OCI-LY7 (cell line): Measurements from ENCODE around the gene NOMO2. TPM values are rescaled to one million over a fixed set of nuclear protein-coding genes. Genes with fewer than 3 reads are reported as not detected.
"Not testable (repeated sequence)": the region's sequence is repeated elsewhere in the genome, so short reads cannot be mapped to it uniquely, and the experiment has no call there.

Source experiments
- BruUV-seq: library from RNA; stranded (reverse); fragments of 400-500 nt; replicated peaks from 2 replicates; lab custom pipeline; 2021; lab: Mats Ljungman, UMichigan
- CTCF ChIA-PET: fragments of 300-600 bp; sonication (Branson Sonifier 250); formaldehyde crosslinking; loops from one replicate; lab custom pipeline; 2022; ENCODE audit warnings: antibody characterized with exemption; ENCODE audit not compliant: unreplicated experiment; lab: Charles Lee
- POLR2A ChIA-PET: fragments of 300-600 bp; sonication (Branson Sonifier 250); formaldehyde crosslinking; loops from one replicate; lab custom pipeline; 2022; ENCODE audit warnings: antibody characterized with exemption; lab: Charles Lee
- DNase-seq: peaks from one replicate; pipeline ENCODE4 v3.0.0-alpha.2; 2015; ENCODE audit warnings: low spot score
- H2AFZ ChIP-seq: fragments of 200-600 bp; sonication (generic), shearing (Covaris generic); 2 replicates; pipeline ENCODE4 v1.6.1; 2014; ENCODE audit warnings: mild to moderate bottlenecking, antibody characterized with exemption, low read length, moderate library complexity
- H3K27ac ChIP-seq: fragments of 200-600 bp; sonication (generic); 2 replicates; pipeline ENCODE4 v1.5.1; 2014; ENCODE audit warnings: mixed run types, low read depth, mild to moderate bottlenecking, moderate library complexity, low read length, inconsistent platforms; ENCODE audit not compliant: poor library complexity, severe bottlenecking
- H3K36me3 ChIP-seq: fragments of 200-600 bp; sonication (generic); 2 replicates; pipeline ENCODE4 v1.6.1; 2014; ENCODE audit warnings: mild to moderate bottlenecking, antibody characterized with exemption, low read length, moderate library complexity, mixed read lengths; ENCODE audit not compliant: insufficient read depth
- H3K4me1 ChIP-seq: fragments of 200-600 bp; sonication (generic); 2 replicates; pipeline ENCODE4 v1.5.1; 2014; ENCODE audit warnings: mild to moderate bottlenecking, low read length; ENCODE audit not compliant: insufficient read depth, poor library complexity, severe bottlenecking
- H3K4me2 ChIP-seq: fragments of 200-600 bp; sonication (generic); 2 replicates; pipeline ENCODE4 v1.6.1; 2014; ENCODE audit warnings: mild to moderate bottlenecking, low read length
- H3K4me3 ChIP-seq: fragments of 200-600 bp; sonication (generic); 2 replicates; pipeline ENCODE4 v1.5.1; 2014; ENCODE audit warnings: mild to moderate bottlenecking, low read depth, low read length; ENCODE audit not compliant: poor library complexity, severe bottlenecking
- H3K79me2 ChIP-seq: fragments of 200-600 bp; sonication (generic); 2 replicates; pipeline ENCODE4 v1.6.1; 2016; ENCODE audit warnings: low read depth, mild to moderate bottlenecking, low read length, moderate library complexity, mixed read lengths; ENCODE audit not compliant: insufficient read depth
- H3K9me2 ChIP-seq: fragments of 200-600 bp; sonication (generic); 2 replicates; pipeline ENCODE4 v1.6.1; 2016; ENCODE audit warnings: mild to moderate bottlenecking, low read length, mixed read lengths; ENCODE audit not compliant: insufficient read depth
- H3K9me3 ChIP-seq: fragments of 200-600 bp; sonication (generic); 2 replicates; pipeline ENCODE4 v1.6.1; 2014; ENCODE audit warnings: mild to moderate bottlenecking, mixed run types, low read length, mixed read lengths
- H4K20me1 ChIP-seq: fragments of 200-600 bp; sonication (generic); 2 replicates; pipeline ENCODE4 v1.6.1; 2014; ENCODE audit warnings: mild to moderate bottlenecking, antibody characterized with exemption, low read length, moderate library complexity, mixed read lengths; ENCODE audit not compliant: insufficient read depth
- intact Hi-C: fragments of 100-400 bp; cut with micrococcal nuclease; formaldehyde crosslinking; loops from one replicate; pipeline ENCODE4 v1.10.0; 2022; ENCODE audit not compliant: unreplicated experiment
- total RNA-seq, 2 experiments: library from RNA; depleted of rRNA in 1 of 2; stranded (reverse); fragments of >200 nt in 1 of 2; shearing (Covaris generic) in 1 of 2; gene quantifications; 2 replicates each; pipeline ENCODE4 v1.2.3, GENCODE V29; 2014 to 2022

Gene NOMO2
- total RNA-seq, 2 experiments from 2014 or later: 65.0 to 80.2 TPM

- H3K4me1 ChIP-seq, H3K9me2 ChIP-seq, DNase-seq, H2AFZ ChIP-seq, POLR2A ChIA-PET, H3K4me2 ChIP-seq, CTCF ChIA-PET, H3K36me3 ChIP-seq, BruUV-seq, intact Hi-C loops, H3K79me2 ChIP-seq, H3K27ac ChIP-seq, H4K20me1 ChIP-seq, H3K4me3 ChIP-seq, H3K9me3 ChIP-seq: not testable (repeated sequence)
Measured at GRCh38 chr16:18547382-18547781, 14.5 kb downstream of the NOMO2 start.

- H3K36me3 ChIP-seq, BruUV-seq, H3K4me1 ChIP-seq, intact Hi-C loops, CTCF ChIA-PET, DNase-seq, H4K20me1 ChIP-seq, H3K9me3 ChIP-seq, POLR2A ChIA-PET, H3K4me2 ChIP-seq, H3K4me3 ChIP-seq, H3K79me2 ChIP-seq, H2AFZ ChIP-seq, H3K9me2 ChIP-seq, H3K27ac ChIP-seq: not testable (repeated sequence)
Measured at GRCh38 chr16:18546853-18547252, 15.0 kb downstream of the NOMO2 start.

DNA sequence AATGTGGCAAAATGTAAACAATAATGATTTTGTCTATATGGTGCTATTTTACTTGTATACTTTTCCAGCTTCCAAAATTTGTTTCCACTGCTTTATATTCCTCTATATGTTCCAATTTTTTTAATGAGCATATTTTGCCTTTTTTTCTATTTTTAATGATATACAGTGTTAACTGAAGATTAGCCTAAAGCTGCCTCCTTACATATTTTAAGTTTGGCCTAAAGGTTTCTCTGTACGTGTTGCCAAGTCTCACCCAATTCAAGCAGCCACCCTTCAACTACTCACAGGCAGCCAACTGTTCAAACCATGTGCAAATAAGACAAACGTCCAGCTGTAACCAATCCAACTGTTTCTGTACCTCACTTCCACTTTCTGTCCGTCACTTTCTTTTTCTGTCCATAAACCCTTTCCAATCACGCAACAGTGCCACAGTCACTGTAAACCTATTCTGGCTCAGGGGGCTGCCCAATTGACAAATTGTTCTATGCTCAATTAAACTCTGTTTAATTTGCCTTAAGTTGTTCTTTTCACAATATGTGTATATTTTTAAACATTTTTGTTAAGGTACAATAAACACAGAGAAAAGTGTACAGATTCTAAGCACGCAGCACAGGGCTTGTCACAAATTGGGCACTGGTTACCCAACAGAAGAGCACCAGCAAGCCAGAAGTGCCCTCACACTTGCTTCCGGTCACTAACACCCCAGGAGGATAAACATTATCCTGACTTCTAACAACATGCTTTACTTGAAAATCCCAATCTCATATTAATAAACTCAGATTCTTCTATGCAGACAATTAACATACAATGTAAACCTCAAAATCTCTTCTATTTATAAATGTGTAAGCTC is 17.4 kb downstream of the NOMO2 start:
- H3K4me1 ChIP-seq, DNase-seq, H4K20me1 ChIP-seq, H3K4me3 ChIP-seq, CTCF ChIA-PET, BruUV-seq, H3K9me3 ChIP-seq, POLR2A ChIA-PET, H3K4me2 ChIP-seq, H3K36me3 ChIP-seq, H3K79me2 ChIP-seq, intact Hi-C loops, H2AFZ ChIP-seq, H3K27ac ChIP-seq, H3K9me2 ChIP-seq: not testable (repeated sequence)

GRCh38 chr16:18541912-18542311 is 20.0 kb downstream of the NOMO2 start:
- H3K4me3 ChIP-seq, H4K20me1 ChIP-seq, H3K4me1 ChIP-seq, H3K27ac ChIP-seq, DNase-seq, H3K9me3 ChIP-seq, H3K9me2 ChIP-seq, CTCF ChIA-PET, POLR2A ChIA-PET, H3K36me3 ChIP-seq, intact Hi-C loops, H2AFZ ChIP-seq, H3K79me2 ChIP-seq, H3K4me2 ChIP-seq: not testable (repeated sequence)
- BruUV-seq: TSS peak; percentile 52

GRCh38 chr16:18537004-18537403 is 24.9 kb downstream of the NOMO2 start:
- POLR2A ChIA-PET: not testable (repeated sequence)

GRCh38 chr16:18535519-18536168 is 26.3 kb downstream of the NOMO2 start:
- H3K36me3 ChIP-seq, H3K4me1 ChIP-seq, H3K9me3 ChIP-seq, DNase-seq, H3K4me3 ChIP-seq, H4K20me1 ChIP-seq, H3K9me2 ChIP-seq, intact Hi-C loops, H3K27ac ChIP-seq, BruUV-seq, H3K79me2 ChIP-seq, CTCF ChIA-PET, H2AFZ ChIP-seq, H3K4me2 ChIP-seq, POLR2A ChIA-PET: not testable (repeated sequence)

More at GRCh38 chr16:18537004-18537403, 24.9 kb downstream of the NOMO2 start:
- intact Hi-C loops, H3K9me2 ChIP-seq, H2AFZ ChIP-seq, BruUV-seq, H3K4me3 ChIP-seq, CTCF ChIA-PET, H3K9me3 ChIP-seq, H3K4me1 ChIP-seq, H3K4me2 ChIP-seq, H3K36me3 ChIP-seq, H3K79me2 ChIP-seq, H4K20me1 ChIP-seq, H3K27ac ChIP-seq, DNase-seq: not testable (repeated sequence)
